ENCODE data around the gene PEAK1.

The PEAK1 gene

GRCh38 chr15:77085297-77085696 is 334.6 kb downstream of the PEAK1 start:
- DNase-seq (no peak), ATAC-seq (peak; percentile 23)

DNA sequence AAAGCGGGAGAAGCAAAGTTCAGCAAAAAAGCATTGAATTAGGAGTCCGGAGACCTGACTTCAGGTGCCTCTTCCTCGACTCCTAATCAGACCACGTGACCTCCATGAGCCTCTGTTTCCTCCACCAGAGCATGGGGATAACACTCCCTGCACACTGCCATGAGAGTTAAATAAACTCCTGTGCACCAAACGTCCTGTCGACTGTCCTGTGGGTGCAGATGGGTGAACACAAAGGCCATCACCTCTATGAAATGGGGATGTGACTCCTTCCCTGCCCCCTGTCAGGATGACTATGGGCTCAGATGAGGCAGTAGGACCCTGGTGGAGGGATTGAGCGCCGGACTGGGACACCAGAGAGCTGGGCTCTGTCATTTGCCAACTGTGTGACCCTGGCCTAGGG is 335.5 kb downstream of the PEAK1 start:
- ATAC-seq: no peak
- no peak for DNase-seq

DNA sequence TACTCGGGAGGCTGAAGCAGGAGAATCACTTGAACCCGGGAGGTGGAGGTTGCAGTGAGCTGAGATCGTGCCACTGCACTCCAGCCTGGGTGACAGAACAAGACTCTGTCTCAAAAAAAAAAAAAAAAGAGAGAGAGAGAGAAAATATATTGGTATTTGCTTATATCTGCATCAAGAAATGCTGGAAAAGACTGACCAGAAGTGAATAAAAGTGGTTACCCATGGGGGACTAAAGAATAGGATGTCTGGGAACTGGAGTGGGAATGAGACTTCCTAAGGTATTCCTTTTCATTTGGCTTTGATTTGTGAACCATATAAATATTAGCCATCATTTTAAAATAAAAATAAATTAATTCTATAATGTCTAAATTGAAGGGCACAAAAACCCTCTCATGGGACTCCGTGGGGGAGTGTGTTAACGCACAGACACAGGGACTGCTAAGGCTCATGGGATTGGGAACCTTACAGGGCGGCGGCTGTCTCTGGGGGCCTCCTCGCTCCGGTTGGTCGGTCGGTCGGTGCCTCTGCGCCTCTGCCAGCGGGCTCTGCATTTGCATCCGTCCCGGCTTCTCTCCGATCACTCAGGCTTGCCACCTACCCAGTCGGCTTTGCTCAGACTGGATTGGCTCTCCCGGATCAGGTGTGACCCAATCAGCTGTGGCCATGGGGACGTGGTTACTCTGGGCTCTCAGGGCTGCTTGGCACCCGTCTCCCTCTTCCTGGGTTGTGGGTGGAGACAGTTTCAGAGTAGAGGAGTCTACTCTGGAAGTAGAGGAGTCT is 336.3 kb downstream of the PEAK1 start:
- ATAC-seq: peak; percentile 95
- DNase-seq: peak; percentile 68

- ATAC-seq (no peak), DNase-seq (no peak)
Measured at GRCh38 chr15:77081971-77082370, 337.9 kb downstream of the PEAK1 start.

GRCh38 chr15:77076323-77076915 is 343.5 kb downstream of the PEAK1 start:
- ATAC-seq (no peak), DNase-seq (no peak)

GRCh38 chr15:77075528-77075927 is 344.4 kb downstream of the PEAK1 start:
- DNase-seq: no peak

GRCh38 chr15:77074350-77074749 is 345.6 kb downstream of the PEAK1 start:
- DNase-seq: no peak

More at GRCh38 chr15:77075528-77075927, 344.4 kb downstream of the PEAK1 start:
- ATAC-seq: no peak

GRCh38 chr15:77071305-77072223 is 348.3 kb downstream of the PEAK1 start:
- ATAC-seq: no peak
- DNase-seq: no peak

More at GRCh38 chr15:77074350-77074749, 345.6 kb downstream of the PEAK1 start:
- ATAC-seq: no peak

GRCh38 chr15:77070495-77071304 is 349.2 kb downstream of the PEAK1 start, which contains the start of gene TSPAN3:
TSS of gene TSPAN3 (minus strand) at chr15:77071109. CDS start at chr15:77070954, 155 bp downstream.
- peak; percentile 95 for DNase-seq
- peak; percentile 99 for ATAC-seq

DNA sequence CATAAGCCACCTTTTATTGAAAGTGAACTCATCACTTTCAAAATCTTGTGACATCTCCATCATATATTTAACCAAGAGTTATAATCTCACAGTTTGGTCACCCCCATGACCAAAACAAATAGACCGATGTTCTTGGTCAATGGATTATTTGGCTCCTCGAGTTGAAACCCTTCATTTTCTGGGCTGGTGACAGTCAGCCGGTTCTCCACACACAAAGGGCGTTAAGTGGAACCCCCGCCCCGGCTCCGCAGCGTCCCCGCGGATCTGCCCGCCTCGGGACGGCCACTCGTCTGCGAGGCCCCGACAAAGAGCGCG is 349.8 kb downstream of the PEAK1 start:
- DNase-seq (no peak), ATAC-seq (no peak)

- DNase-seq (no peak), ATAC-seq (no peak)
Measured at GRCh38 chr15:77069521-77070121, 350.3 kb downstream of the PEAK1 start.

- DNase-seq (no peak), ATAC-seq (no peak)
Measured at GRCh38 chr15:77068633-77069032, 351.3 kb downstream of the PEAK1 start.

DNA sequence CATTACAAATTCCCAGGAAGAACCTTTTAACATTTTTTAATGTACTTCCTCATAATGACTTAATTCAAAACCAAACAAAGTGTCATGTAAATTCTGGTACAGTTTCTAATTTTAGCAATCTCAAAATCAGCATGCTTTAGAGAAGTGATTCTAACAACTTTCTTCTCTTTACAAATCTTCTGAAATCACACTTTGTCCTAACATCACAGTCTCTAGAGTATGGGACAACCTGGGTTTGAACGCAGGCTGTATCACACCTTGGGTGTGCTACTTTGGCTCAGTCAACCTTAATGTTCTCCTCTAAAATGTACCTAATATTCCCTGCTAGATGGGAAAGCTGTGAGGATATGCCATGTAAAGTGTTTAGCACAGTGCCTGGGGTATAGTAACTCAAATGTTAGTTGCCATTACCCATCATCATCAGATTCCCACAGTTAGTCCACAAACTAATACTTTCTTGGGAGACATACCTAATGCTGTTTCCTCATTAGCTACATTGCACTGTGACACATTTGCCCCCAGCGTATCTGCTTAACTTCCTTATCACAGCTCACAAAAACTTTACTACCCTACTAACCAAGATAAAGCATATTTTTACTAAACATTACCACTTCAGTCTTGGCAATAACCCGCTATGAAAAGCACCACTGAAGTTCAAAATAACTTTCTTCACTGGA is 352.1 kb downstream of the PEAK1 start:
- DNase-seq (no peak), ATAC-seq (no peak)

DNA sequence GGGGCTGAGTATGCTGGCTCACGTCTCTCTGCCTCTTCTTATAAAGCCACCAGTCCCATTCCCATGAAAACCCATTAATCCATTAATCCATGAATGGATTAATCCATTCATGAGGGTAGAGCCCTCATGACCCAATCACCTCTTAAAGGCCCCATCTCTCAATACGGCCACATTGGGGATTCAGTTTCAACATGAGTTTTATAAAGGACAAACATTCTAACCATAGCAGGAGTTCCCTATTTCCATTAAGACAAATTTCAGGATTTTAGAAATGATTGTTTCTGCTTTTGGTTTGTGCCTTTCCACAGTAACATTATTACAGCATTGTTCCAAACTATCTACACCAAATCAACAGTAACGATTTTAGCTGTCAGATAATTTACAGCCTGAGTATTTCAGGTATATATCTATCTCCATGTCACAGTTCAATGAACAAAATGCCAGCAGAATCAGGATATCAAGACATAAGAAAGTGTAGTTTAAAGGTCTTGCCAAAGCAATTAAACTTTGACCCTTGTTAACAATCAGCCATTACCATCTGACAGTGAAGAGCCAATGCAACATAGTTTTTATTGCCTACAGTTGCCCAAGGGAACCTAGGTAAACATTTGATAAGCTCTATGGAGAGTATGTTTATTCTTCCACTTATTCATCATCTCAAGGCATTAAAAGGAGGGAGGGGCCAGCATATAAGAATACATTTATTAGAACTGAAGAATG is 352.8 kb downstream of the PEAK1 start:
- DNase-seq (no peak), ATAC-seq (no peak)

DNA sequence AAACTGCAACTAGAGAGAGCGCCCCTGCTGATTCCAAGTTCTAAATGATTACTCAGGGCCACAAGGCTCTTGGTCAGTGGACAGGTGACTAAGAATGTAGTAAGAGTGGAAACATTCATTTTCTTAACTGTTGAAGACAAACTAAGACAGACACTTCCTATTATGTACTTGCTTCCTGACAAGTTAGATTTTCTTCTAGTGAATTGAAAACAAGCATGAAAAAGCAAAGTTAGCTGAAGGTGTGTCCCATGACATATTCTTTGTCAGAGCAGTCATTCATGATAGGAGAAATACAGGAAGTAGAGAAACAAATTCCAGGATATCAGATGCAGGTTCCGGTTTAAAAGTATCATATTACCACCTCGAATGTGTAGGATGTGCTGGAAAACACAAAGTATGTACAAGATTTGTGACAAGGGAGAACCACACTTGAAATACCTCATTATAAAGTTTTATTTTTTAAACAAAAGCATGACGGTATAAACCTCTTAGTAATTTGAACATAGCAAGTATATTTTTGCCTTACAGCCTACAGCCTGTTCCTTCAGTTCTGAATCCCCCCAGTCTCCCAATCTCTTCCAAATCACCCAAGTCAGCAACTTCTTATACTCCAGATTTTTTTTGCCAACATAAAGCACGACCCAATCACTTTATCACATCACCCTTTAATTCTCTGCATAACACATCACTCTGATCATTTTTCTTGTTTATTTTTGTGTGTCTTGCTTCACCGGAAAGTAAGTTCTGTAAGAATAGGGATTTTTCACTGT is 355.2 kb downstream of the PEAK1 start:
- DNase-seq (no peak), ATAC-seq (peak; percentile 57)

DNA sequence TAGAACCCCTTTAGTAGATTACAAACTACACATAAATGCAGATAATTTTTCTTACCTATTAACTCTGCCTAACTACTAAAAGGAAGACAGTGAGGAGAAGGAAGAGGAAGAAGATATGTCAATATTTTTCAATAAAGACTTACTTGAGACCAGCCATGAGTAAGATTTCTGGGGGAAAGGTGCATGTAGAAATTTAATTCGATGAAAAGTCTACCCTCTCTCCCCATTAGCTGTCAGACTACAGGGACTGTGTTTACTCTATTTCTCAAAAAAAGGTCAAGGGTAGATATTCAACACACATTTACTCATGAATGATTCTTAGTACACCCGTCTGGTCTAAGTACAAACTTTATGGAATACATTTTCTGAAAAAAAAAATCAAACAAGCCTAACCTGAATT is 355.8 kb downstream of the PEAK1 start:
- ATAC-seq (no peak), DNase-seq (no peak)

DNA sequence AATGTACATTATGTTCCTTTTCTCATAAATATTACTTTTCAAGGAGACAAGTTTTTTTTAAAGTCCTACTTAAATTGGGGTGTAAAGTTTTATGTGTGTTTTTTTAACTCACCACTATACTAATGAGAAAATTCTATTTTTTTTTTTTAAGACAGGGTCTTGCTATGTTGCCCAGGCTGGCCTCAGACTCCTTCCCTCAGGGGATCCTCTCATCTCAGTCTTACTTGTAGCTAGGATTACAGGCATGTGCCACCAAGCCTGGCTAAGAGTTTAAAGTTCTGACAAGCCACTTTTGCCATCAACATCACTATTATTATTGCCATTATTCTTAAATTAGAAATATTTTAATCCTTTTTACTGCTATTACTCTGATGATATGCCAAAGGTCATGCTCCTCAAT is 356.7 kb downstream of the PEAK1 start:
- ATAC-seq: no peak
- no peak for DNase-seq

- ATAC-seq (no peak), DNase-seq (no peak)
Measured at GRCh38 chr15:77060546-77060945, 359.4 kb downstream of the PEAK1 start.

DNA sequence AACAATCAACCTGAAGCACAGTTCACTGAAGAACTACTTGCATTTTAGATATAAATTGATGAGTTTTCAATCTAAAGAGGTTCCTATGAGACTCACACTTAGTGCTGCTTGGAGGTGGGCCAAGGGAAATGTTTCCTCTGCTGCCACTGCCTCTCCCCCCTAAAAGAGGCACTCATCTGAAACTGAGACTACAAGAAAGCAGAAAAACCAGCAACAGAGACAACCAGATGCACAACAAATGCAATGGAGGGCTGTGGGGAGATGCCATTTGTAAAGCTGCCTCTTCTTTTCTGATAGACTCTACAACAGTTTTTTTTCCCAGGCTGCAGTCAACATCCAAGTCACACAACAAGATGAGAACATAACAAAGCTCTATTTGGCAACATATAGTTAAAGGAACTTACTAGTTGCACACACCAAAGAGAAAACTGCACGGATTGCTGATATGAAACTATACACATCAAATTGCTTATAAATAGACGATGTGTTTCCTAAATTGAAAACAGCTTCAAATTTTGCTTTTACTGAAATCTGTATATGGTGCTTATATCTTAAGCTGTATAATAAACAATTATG is 360.0 kb downstream of the PEAK1 start:
- no peak for ATAC-seq
- DNase-seq: no peak

All from stimulated activated naive CD8-positive, alpha-beta T cell treated with anti-CD3 and anti-CD28 coated beads, Interleukin-15, Interleukin-2, amounts not matched to agents 100 U/mL and 50 U/mL, for 24 hours (primary cell).